H1 (cell line): ENCODE data around the gene VASN. TPM values are rescaled to one million over a fixed set of nuclear protein-coding genes. Genes with fewer than 3 reads are reported as not detected.

Experiments used
- CTCF ChIA-PET: fragments of 300-600 bp; sonication (Branson Sonifier 250); formaldehyde crosslinking; loops from one replicate; lab custom pipeline; 2021; ENCODE audit not compliant: partially characterized antibody; lab: Charles Lee
- POLR2A ChIA-PET: fragments of 300-600 bp; sonication (Branson Sonifier 250); formaldehyde crosslinking; loops from one replicate; lab custom pipeline; 2021; ENCODE audit warnings: inconsistent platforms; ENCODE audit not compliant: partially characterized antibody; lab: Charles Lee
- DNase-seq, 2 experiments: peaks; one replicate each; pipeline versions ENCODE4 v3.0.0 to v3.0.0-alpha.2; 2010 to 2022; ENCODE audit warnings: low spot score in 2 of 2, low read depth in 1 of 2, mixed read lengths in 1 of 2
- FAIRE-seq: peaks from 2 replicates; lab custom pipeline; 2011; peaks lifted over from hg19 to GRCh38; lab: Jason Lieb, UNC
- H2AFZ ChIP-seq: 2 replicates; pipeline ENCODE4 v1.8.1; 2012; ENCODE audit warnings: low read length, inconsistent platforms
- H2AK5ac ChIP-seq: 2 replicates; pipeline ENCODE4 v1.6.1; 2013; ENCODE audit warnings: low read depth, low read length
- H2BK120ac ChIP-seq: replicated peaks from 2 replicates; pipeline ENCODE3; 2013; ENCODE audit warnings: low read depth, low read length, inconsistent platforms
- H2BK12ac ChIP-seq: 2 replicates; pipeline ENCODE4 v1.6.1; 2013; ENCODE audit warnings: low read depth, low read length
- H2BK15ac ChIP-seq: 2 replicates; pipeline ENCODE4 v1.6.1; 2013; ENCODE audit warnings: low read length
- H2BK20ac ChIP-seq: 2 replicates; pipeline ENCODE4 v1.6.1; 2013; ENCODE audit warnings: low read length
- H2BK5ac ChIP-seq: 2 replicates; pipeline ENCODE4 v1.6.1; 2013; ENCODE audit warnings: low read depth, low read length
- H3K14ac ChIP-seq: 2 replicates; pipeline ENCODE4 v1.6.1; 2013; ENCODE audit warnings: inconsistent platforms; ENCODE audit not compliant: insufficient read length
- H3K18ac ChIP-seq: 2 replicates; pipeline ENCODE4 v1.6.1; 2013; ENCODE audit warnings: low read length; ENCODE audit errors: extremely low read depth
- H3K23ac ChIP-seq: 2 replicates; pipeline ENCODE4 v1.6.1; 2013; ENCODE audit warnings: inconsistent platforms; ENCODE audit not compliant: insufficient read length
- H3K23me2 ChIP-seq: 2 replicates; pipeline ENCODE4 v1.6.1; 2013; ENCODE audit warnings: low read depth, low read length
- H3K27ac ChIP-seq: 2 replicates; pipeline ENCODE4 v1.6.1; 2011; ENCODE audit warnings: low read depth, low read length, inconsistent platforms
- H3K27me3 ChIP-seq, 4 experiments: replicated peaks in 1 of 4; 1 replicate in 1 of 4; 2 replicates in 3 of 4; pipeline versions ENCODE4 v1.6.1 to v1.8.1; 2011 to 2013; ENCODE audit warnings: low read length in 3 of 4, mild to moderate bottlenecking in 3 of 4, inconsistent platforms in 2 of 4, mixed read lengths in 2 of 4, moderate library complexity in 1 of 4; ENCODE audit not compliant: control insufficient read depth in 3 of 4, insufficient read depth in 3 of 4; ENCODE audit errors: extremely low read depth in 1 of 4
- H3K36me3 ChIP-seq, 4 experiments: 2 replicates each; pipeline versions ENCODE4 v1.6.1 to v1.8.1; 2011 to 2013; ENCODE audit warnings: mild to moderate bottlenecking in 4 of 4, low read length in 3 of 4, moderate library complexity in 2 of 4, control low read depth in 1 of 4, inconsistent platforms in 1 of 4; ENCODE audit not compliant: insufficient read depth in 4 of 4, control insufficient read depth in 2 of 4
- H3K4ac ChIP-seq: replicated peaks from 2 replicates; pipeline ENCODE3; 2013; ENCODE audit warnings: low read length, low read depth, mixed read lengths, inconsistent platforms; ENCODE audit not compliant: insufficient read length
- H3K4me1 ChIP-seq, 4 experiments: replicated peaks in 1 of 4; 1 replicate in 1 of 4; 2 replicates in 3 of 4; pipeline versions ENCODE4 v1.6.1 to v1.8.1; 2011 to 2013; ENCODE audit warnings: low read length in 3 of 4, inconsistent platforms in 2 of 4, mixed read lengths in 1 of 4; ENCODE audit not compliant: insufficient read depth in 4 of 4, control insufficient read depth in 3 of 4
- H3K4me2 ChIP-seq, 2 experiments: 2 replicates each; pipeline versions ENCODE4 v1.6.1 to v1.8.1; 2011 to 2013; ENCODE audit warnings: low read depth in 2 of 2, low read length in 2 of 2, control low read depth in 1 of 2, inconsistent platforms in 1 of 2, mild to moderate bottlenecking in 1 of 2; ENCODE audit not compliant: insufficient read depth in 1 of 2
- H3K4me3 ChIP-seq, 4 experiments: fragments of 200-600, 300-600 bp in 1 of 4; sonication (generic), shearing (Covaris generic), sonication (Bioruptor Twin) in 1 of 4; 2 replicates each; pipeline versions ENCODE4 v1.5.1 to v1.8.1; 2011 to 2016; ENCODE audit warnings: low read length in 4 of 4, low read depth in 3 of 4, control low read depth in 2 of 4, inconsistent platforms in 2 of 4, mild to moderate bottlenecking in 2 of 4, mixed read lengths in 1 of 4, moderate library complexity in 1 of 4; ENCODE audit not compliant: insufficient read depth in 2 of 4; ENCODE audit errors: extremely low read depth in 1 of 4
- H3K56ac ChIP-seq: replicated peaks from 2 replicates; pipeline ENCODE3; 2013; ENCODE audit warnings: low read depth, mild to moderate bottlenecking, mixed read lengths, low read length, inconsistent platforms; ENCODE audit not compliant: insufficient read length
- H3K79me1 ChIP-seq: 2 replicates; pipeline ENCODE4 v1.6.1; 2013; ENCODE audit warnings: low read depth, low read length, control low read depth
- H3K79me2 ChIP-seq, 2 experiments: 2 replicates each; pipeline versions ENCODE4 v1.6.1 to v1.8.1; 2012 to 2013; ENCODE audit warnings: low read length in 2 of 2, mild to moderate bottlenecking in 2 of 2, inconsistent platforms in 1 of 2; ENCODE audit not compliant: insufficient read depth in 2 of 2, control insufficient read depth in 1 of 2
- H3K9ac ChIP-seq, 4 experiments: replicated peaks in 1 of 4; 1 replicate in 1 of 4; 2 replicates in 3 of 4; pipeline versions ENCODE4 v1.6.1 to v1.8.1; 2011 to 2013; ENCODE audit warnings: low read depth in 3 of 4, low read length in 3 of 4, control low read depth in 2 of 4, mild to moderate bottlenecking in 2 of 4, moderate library complexity in 2 of 4, inconsistent platforms in 1 of 4; ENCODE audit errors: extremely low read depth in 1 of 4
- H3K9me3 ChIP-seq, 2 experiments: 2 replicates each; pipeline versions ENCODE4 v1.6.1 to v1.8.1; 2012 to 2013; ENCODE audit warnings: mild to moderate bottlenecking in 2 of 2, moderate library complexity in 2 of 2, control low read depth in 1 of 2, inconsistent platforms in 1 of 2, low read depth in 1 of 2, low read length in 1 of 2, mixed read lengths in 1 of 2; ENCODE audit not compliant: insufficient read depth in 2 of 2
- H4K20me1 ChIP-seq, 2 experiments: replicated peaks in 1 of 2; 2 replicates each; pipeline versions ENCODE3 to v1.8.1; 2011 to 2013; ENCODE audit warnings: inconsistent platforms in 2 of 2, low read length in 2 of 2, mild to moderate bottlenecking in 1 of 2; ENCODE audit not compliant: insufficient read depth in 2 of 2, control insufficient read depth in 1 of 2
- H4K5ac ChIP-seq: 2 replicates; pipeline ENCODE4 v1.6.1; 2013; ENCODE audit warnings: low read length, low read depth, mixed read lengths, inconsistent platforms; ENCODE audit not compliant: insufficient read length
- H4K8ac ChIP-seq: 2 replicates; pipeline ENCODE4 v1.8.0; 2013; ENCODE audit warnings: mild to moderate bottlenecking, moderate library complexity, low read length, inconsistent platforms; ENCODE audit not compliant: insufficient read depth; ENCODE audit errors: extremely low read depth
- H4K91ac ChIP-seq: replicated peaks from 2 replicates; pipeline ENCODE3; 2013; ENCODE audit warnings: low read length, mixed read lengths, inconsistent platforms; ENCODE audit not compliant: insufficient read length
- GTF2F1 ChIP-seq: IDR thresholded peaks from 2 replicates; pipeline ENCODE4 v1.6.1; 2012; ENCODE audit warnings: low read depth, low read length, improper control_type of control experiment, borderline replicate concordance
- JUN ChIP-seq: IDR thresholded peaks from 2 replicates; pipeline ENCODE4 v1.6.1; 2011; ENCODE audit warnings: low read depth, mild to moderate bottlenecking, improper control_type of control experiment, low read length
- JUND ChIP-seq: IDR thresholded peaks from 2 replicates; pipeline ENCODE4 v1.6.1; 2011; ENCODE audit warnings: mild to moderate bottlenecking, improper control_type of control experiment, low read length
- KDM4A ChIP-seq: IDR thresholded peaks from one replicate; pipeline ENCODE4 v1.7.1; 2012; ENCODE audit warnings: low read depth, mild to moderate bottlenecking, moderate library complexity, low read length, inconsistent platforms; ENCODE audit not compliant: severe bottlenecking
- NANOG ChIP-seq: IDR thresholded peaks from 2 replicates; pipeline ENCODE4 v1.6.1; 2011; ENCODE audit warnings: low read length, low read depth, mild to moderate bottlenecking, inconsistent platforms; ENCODE audit not compliant: insufficient read depth, poor library complexity, severe bottlenecking
- NRF1 ChIP-seq: IDR thresholded peaks from 2 replicates; pipeline ENCODE4 v1.6.1; 2011; ENCODE audit warnings: mild to moderate bottlenecking, low read depth, low read length, improper control_type of control experiment
- POLR2AphosphoS5 ChIP-seq: IDR thresholded peaks from 2 replicates; pipeline ENCODE4 v1.6.1; 2011; ENCODE audit warnings: low read depth, low read length
- RBBP5 ChIP-seq: IDR thresholded peaks from 2 replicates; pipeline ENCODE4 v1.7.1; 2012; ENCODE audit warnings: low read depth, mild to moderate bottlenecking, inconsistent platforms, low read length, moderate library complexity, borderline replicate concordance
- SP2 ChIP-seq: IDR thresholded peaks from 2 replicates; pipeline ENCODE4 v1.6.1; 2012; ENCODE audit warnings: mild to moderate bottlenecking, low read length, inconsistent platforms
- SRF ChIP-seq: IDR thresholded peaks from 2 replicates; pipeline ENCODE4 v1.6.1; 2011; ENCODE audit warnings: mild to moderate bottlenecking, low read depth, low read length, moderate library complexity
- TAF1 ChIP-seq: IDR thresholded peaks from 2 replicates; pipeline ENCODE4 v1.6.1; 2011; ENCODE audit warnings: mild to moderate bottlenecking, low read depth, low read length
- YY1 ChIP-seq: IDR thresholded peaks from 2 replicates; pipeline ENCODE4 v1.6.1; 2011; ENCODE audit warnings: low read depth, mild to moderate bottlenecking, low read length
- WGBS, 2 experiments: shearing (Covaris generic) in 1 of 2; methylation state at CpG; one replicate each; pipeline versions ENCODE4 v1.1.6 to v1.1.7; 2013 to 2015; ENCODE audit warnings: low lambda C conversion rate in 2 of 2, mixed read lengths in 2 of 2, inconsistent platforms in 1 of 2, low coverage in 1 of 2, missing lambda C conversion rate in 1 of 2; ENCODE audit not compliant: insufficient replicate concordance in 2 of 2, insufficient coverage in 1 of 2, insufficient read length in 1 of 2; ENCODE audit errors: extremely low coverage in 1 of 2, missing lambda C conversion rate in 1 of 2; 5-methylcytosine and 5-hydroxymethylcytosine counted together
- polyA plus RNA-seq, 7 experiments: library from polyadenylated mRNA; depleted of rRNA in 3 of 7; stranded (reverse) in 5 of 7; unstranded in 2 of 7; fragments of >200 nt in 5 of 7; fragments of 200-250 nt in 2 of 7; gene quantifications; 1 replicate in 5 of 7; 2 replicates in 1 of 7; 4 replicates in 1 of 7; pipeline versions ENCODE4 v1.2.1 to v1.2.3, GENCODE V29; 2011 to 2013; ENCODE audit warnings: missing spikeins in 2 of 7, mixed read lengths in 2 of 7
- total RNA-seq: library from RNA; stranded (reverse); fragmentation: NEBNext Ultra II Directional; extraction: Animal tissue kit (Norgen Biotek cat#: 25700); gene quantifications from 2 replicates; pipeline ENCODE4 v1.2.1, GENCODE V29; 2021
- TF ChIP-seq, protein P1 (sequence below): IDR thresholded peaks from 2 replicates; pipeline ENCODE4 v1.6.1; 2012; ENCODE audit warnings: inconsistent platforms

VASN gene
- total and polyA plus RNA-seq, 2 of the 8 experiments (the other 6 are each of a cell fraction or from before 2014, with no cell fraction given) = 9.6 to 11.3 TPM

DNA sequence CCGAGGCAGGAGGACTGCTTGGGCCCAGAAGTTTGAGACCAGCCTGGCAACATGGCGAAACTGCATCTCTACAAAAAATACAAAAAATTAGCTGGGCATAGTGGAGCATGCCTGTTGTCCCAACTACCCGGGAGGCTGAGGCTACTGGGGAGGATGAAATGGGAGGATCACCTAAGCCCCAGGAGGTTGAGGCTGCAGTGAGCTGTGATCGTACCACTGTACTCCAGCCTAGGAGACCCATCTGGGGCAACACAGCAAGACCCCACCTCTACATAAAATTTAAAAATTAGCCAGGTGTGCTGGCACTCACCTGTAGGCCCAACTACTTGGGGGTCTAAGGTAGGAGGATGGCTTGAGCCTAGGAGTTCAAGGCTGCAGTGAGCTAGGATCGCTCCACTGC, 22.3 kb upstream of the VASN start:
- peaks cover 18 to 58% of the 10 kb centered on the region in 2 experiments for H3K79me2 ChIP-seq
- TF ChIP-seq POLR2AphosphoS5 (no peak), NRF1 (no peak), JUND (no peak), RBBP5 (no peak), JUN (no peak), NANOG (no peak), SP2 (no peak), YY1 (no peak), SRF (no peak), TAF1 (no peak), GTF2F1 (no peak), KDM4A (no peak)
- TF ChIP-seq, protein P1, sequence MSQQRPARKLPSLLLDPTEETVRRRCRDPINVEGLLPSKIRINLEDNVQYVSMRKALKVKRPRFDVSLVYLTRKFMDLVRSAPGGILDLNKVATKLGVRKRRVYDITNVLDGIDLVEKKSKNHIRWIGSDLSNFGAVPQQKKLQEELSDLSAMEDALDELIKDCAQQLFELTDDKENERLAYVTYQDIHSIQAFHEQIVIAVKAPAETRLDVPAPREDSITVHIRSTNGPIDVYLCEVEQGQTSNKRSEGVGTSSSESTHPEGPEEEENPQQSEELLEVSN = no peak

More for the DNA sequence above, 22.3 kb upstream of the VASN start:
- Histone ChIP-seq H3K36me3 (peaks cover 0 to 15% (median under 1%) of the 10 kb centered on the region in 4 experiments; a peak in 4 of 8 replicates), H2BK5ac (no peak overlapping the region), H4K91ac (no peak overlapping the region), H3K79me1 (peaks cover 13% of the 10 kb centered on the region; the same call in 1 of the 2 replicates), H3K9me3 (peaks cover 5 to 6% of the 10 kb centered on the region in 2 experiments; a peak in 1 of 4 replicates), H4K5ac (no peak overlapping the region), H3K9ac (no peak overlapping the region), H3K23me2 (no peaks in the 10 kb centered on the region; the same call in 1 of the 2 replicates), H3K27me3 (peaks cover 0 to 2% (median 0%) of the 10 kb centered on the region in 4 experiments; a peak in 1 of 7 replicates), H2AK5ac (no peak overlapping the region), H3K4me3 (no peak overlapping the region), H2BK120ac (no peak overlapping the region), H3K23ac (no peak overlapping the region), H3K27ac (no peak overlapping the region; the same call in 1 of the 2 replicates), H2AFZ (no peak overlapping the region), H3K56ac (no peak overlapping the region), H2BK20ac (no peak overlapping the region), H3K4me2 (peak overlapping the region in 1 of 2 experiments; percentile 62; a peak in 1 of 4 replicates), H4K20me1 (peaks cover 0 to 17% of the 10 kb centered on the region in 2 experiments), H3K4me1 (peaks cover 0 to 4% (median 0%) of the 10 kb centered on the region in 4 experiments; a peak in 1 of 7 replicates), H2BK12ac (no peak overlapping the region), H4K8ac (peak overlapping the region; percentile 38; the same call in 1 of the 2 replicates), H2BK15ac (no peak overlapping the region), H3K4ac (no peak overlapping the region), H3K18ac (no peak overlapping the region), H3K14ac (no peak overlapping the region)
- DNase-seq = no peak
- CTCF ChIA-PET = interaction anchor here (1.0 to 12.6 kb wide), 13 partner anchors 10 to 122 kb away, joined by 3 to 159 read pairs (median 6); no protein-coding TSS in a partner anchor
- 92% methylated on average over 5 of the region's 5 CpGs; no CpG with 5 or more reads in 1 of the 2 experiments for WGBS, 2 experiments
- FAIRE-seq = no peak
- POLR2A ChIA-PET = interaction anchor here (0.7 to 9.8 kb wide), 11 partner anchors 14 to 80 kb away, joined by 3 to 154 read pairs (median 6); no protein-coding TSS in a partner anchor
